Gastrocnemius medialis (tissue), 4 donors: ENCODE measurements around the gene TPSG1.
"Not testable (repeated sequence)": the region's sequence is repeated elsewhere in the genome, so short reads cannot be mapped to it uniquely, and the experiment has no call there.

ENCODE experiments used
- CTCF ChIP-seq, 5 experiments: fragments of 450-650 bp in 3 of 5; fragments of 200-600 bp in 2 of 5; sonication (generic) in 2 of 5; IDR thresholded peaks in 4 of 5; conservative IDR thresholded peaks in 1 of 5; 1 replicate in 4 of 5; 2 replicates in 1 of 5; pipeline ENCODE4 v1.5.1; 2016 to 2019; ENCODE audit warnings: antibody characterized with exemption in 5 of 5, mild to moderate bottlenecking in 3 of 5, moderate library complexity in 3 of 5
- POLR2A ChIP-seq, 2 donors: fragments of 450-650 bp; IDR thresholded peaks; one replicate each; pipeline ENCODE4 v1.6.1; 2017; ENCODE audit warnings: antibody characterized with exemption in 2 of 2, mild to moderate bottlenecking in 2 of 2, moderate library complexity in 2 of 2

- TF ChIP-seq POLR2A (IDR thresholded peaks at IDR 0.05); CTCF (IDR thresholded peaks at IDR 0.05 in 4 of 5, conservative IDR thresholded peaks at IDR 0.05 in 1 of 5): not testable (repeated sequence)
These were observed 4.4 kb upstream of the TPSG1 start for GRCh38 chr16:1229476-1229875.
